A549 (cell line): ENCODE data around the gene IRF1. TPM values are rescaled to one million over a fixed set of nuclear protein-coding genes. Genes with fewer than 3 reads are reported as not detected.

Experiments used
- ATAC-seq, 2 experiments: fragments of 200-7000 bp in 1 of 2; fragments of >200 bp in 1 of 2; cut with Nextera tagmentation in 1 of 2; cut with Tn5 transposase in 1 of 2; 3 replicates each; pipeline versions ENCODE4 v1.8.0 to v1.9.1; 2018 to 2020; ENCODE audit warnings: mild to moderate bottlenecking in 1 of 2, moderate library complexity in 1 of 2
- CTCF ChIA-PET: fragments of 300-600 bp; sonication (Branson Sonifier 250); formaldehyde crosslinking; extraction: SDS; loops from one replicate; lab custom pipeline; 2021; ENCODE audit warnings: antibody characterized with exemption, inconsistent platforms; lab: Yijun Ruan, JAX
- POLR2A ChIA-PET: fragments of 350-600 bp; formaldehyde crosslinking; extraction: SDS; loops from one replicate; lab custom pipeline; 2021; ENCODE audit warnings: antibody characterized with exemption, inconsistent platforms; lab: Yijun Ruan, JAX
- DNase-seq, 2 experiments: peaks; one replicate each; pipeline versions ENCODE4 v3.0.0 to v3.0.0-alpha.2; 2011 to 2016; ENCODE audit warnings: low read depth in 1 of 2, low spot score in 1 of 2
- FAIRE-seq: peaks from 2 replicates; lab custom pipeline; 2011; peaks lifted over from hg19 to GRCh38; lab: Jason Lieb, UNC
- H3K27ac ChIP-seq, 2 experiments: fragments of >200 bp; sonication (Bioruptor Twin); formaldehyde crosslinking; 3 replicates each; pipeline ENCODE4 v1.5.1; 2016 to 2017
- H3K4me1 ChIP-seq: fragments of >200 bp; sonication (Bioruptor Twin); formaldehyde crosslinking; 3 replicates; pipeline ENCODE4 v1.6.1; 2016
- H3K4me2 ChIP-seq: fragments of >200 bp; sonication (Bioruptor Twin); formaldehyde crosslinking; 3 replicates; pipeline ENCODE4 v1.6.1; 2016
- H3K4me3 ChIP-seq: fragments of >200 bp; sonication (Bioruptor Twin); formaldehyde crosslinking; 3 replicates; pipeline ENCODE4 v1.5.1; 2016
- H3K9me3 ChIP-seq: fragments of >200 bp; sonication (Bioruptor Twin); formaldehyde crosslinking; 3 replicates; pipeline ENCODE4 v1.6.1; 2016
- BHLHE40 ChIP-seq: IDR thresholded peaks from 2 replicates; pipeline ENCODE4 v1.6.1; 2012; ENCODE audit warnings: low read depth, low read length, inconsistent platforms
- CEBPB ChIP-seq, 2 experiments: fragments of >200 bp in 1 of 2; sonication (Bioruptor Twin) in 1 of 2; formaldehyde crosslinking in 1 of 2; IDR thresholded peaks; 2 replicates each; pipeline ENCODE4 v1.6.1; 2012 to 2016
- CHD2 ChIP-seq: fragments of 150-350 bp; IDR thresholded peaks from 2 replicates; pipeline ENCODE4 v1.6.1; 2014; ENCODE audit warnings: low read length; ENCODE audit not compliant: partially characterized antibody
- CHD4 ChIP-seq: fragments of 200-600 bp; sonication (generic); IDR thresholded peaks from 2 replicates; pipeline ENCODE4 v1.6.1; 2016; ENCODE audit warnings: antibody characterized with exemption, mild to moderate bottlenecking, borderline replicate concordance
- FOXS1 ChIP-seq: fragments of 250-450 bp; sonication (Bioruptor Pico); IDR thresholded peaks from 2 replicates; pipeline ENCODE4 v1.5.0; 2020; ENCODE audit warnings: mild to moderate bottlenecking, moderate library complexity
- GATA3 ChIP-seq: IDR thresholded peaks from 2 replicates; pipeline ENCODE4 v1.6.1; 2012; ENCODE audit warnings: borderline replicate concordance
- KDM1A ChIP-seq: fragments of 200-600 bp; sonication (generic); IDR thresholded peaks from 2 replicates; pipeline ENCODE4 v1.6.1; 2016; ENCODE audit warnings: low read depth, mild to moderate bottlenecking
- MYC ChIP-seq: IDR thresholded peaks from 2 replicates; pipeline ENCODE4 v1.6.1; 2012; ENCODE audit warnings: mild to moderate bottlenecking, inconsistent platforms, low read length, improper control_type of control experiment, borderline replicate concordance
- NPAS2 ChIP-seq: fragments of 250-450 bp; sonication (Bioruptor Pico); IDR thresholded peaks from 2 replicates; pipeline ENCODE4 v1.8.0; 2022; ENCODE audit warnings: mild to moderate bottlenecking, moderate library complexity, borderline replicate concordance
- NR3C1 ChIP-seq: fragments of >200 bp; sonication (Bioruptor Twin); formaldehyde crosslinking; IDR thresholded peaks from 3 replicates; pipeline ENCODE4 v1.6.1; 2017
- PHF8 ChIP-seq: fragments of 200-600 bp; sonication (generic); IDR thresholded peaks from 2 replicates; pipeline ENCODE4 v1.6.1; 2016; ENCODE audit warnings: low read depth, mild to moderate bottlenecking, antibody characterized with exemption, moderate library complexity, borderline replicate concordance
- POLR2AphosphoS2 ChIP-seq: conservative IDR thresholded peaks from 2 replicates; pipeline ENCODE4 v1.6.1; 2012; ENCODE audit warnings: low read length, improper control_type of control experiment, inconsistent platforms
- RNF2 ChIP-seq: fragments of 200-600 bp; sonication (generic); IDR thresholded peaks from 2 replicates; pipeline ENCODE4 v1.6.1; 2016; ENCODE audit warnings: low read depth, mild to moderate bottlenecking, antibody characterized with exemption, moderate library complexity, borderline replicate concordance
- SREBF2 ChIP-seq: fragments of 450-650 bp; IDR thresholded peaks from 2 replicates; pipeline ENCODE4 v1.6.1; 2014; ENCODE audit warnings: mild to moderate bottlenecking, moderate library complexity
- TP53 ChIP-seq: fragments of 250-450 bp; sonication (Bioruptor Pico); IDR thresholded peaks from 2 replicates; pipeline ENCODE4 v1.5.0; 2021; ENCODE audit warnings: mild to moderate bottlenecking, moderate library complexity
- ZC3H11A ChIP-seq: fragments of 450-650 bp; IDR thresholded peaks from 2 replicates; pipeline ENCODE4 v1.6.1; 2014; ENCODE audit warnings: antibody characterized with exemption, mild to moderate bottlenecking
- ZFP36 ChIP-seq: fragments of 450-650 bp; IDR thresholded peaks from 2 replicates; pipeline ENCODE4 v1.6.1; 2014; ENCODE audit warnings: borderline replicate concordance; ENCODE audit not compliant: partially characterized antibody
- WGBS: methylation state at CpG from one replicate; pipeline ENCODE4 v1.1.6; 2017; ENCODE audit errors: missing lambda C conversion rate; 5-methylcytosine and 5-hydroxymethylcytosine counted together
- polyA plus RNA-seq, 4 experiments: library from polyadenylated mRNA; depleted of rRNA in 3 of 4; stranded (reverse); fragments of >200 nt; fragmentation: RNase III in 1 of 4; extraction: RNeasy Plus Mini Kit Qiagen cat#74134 plus additional on column Dnase treatment in 1 of 4; gene quantifications; 2 replicates in 3 of 4; 3 replicates in 1 of 4; pipeline ENCODE4 v1.2.3, GENCODE V29; 2011 to 2017
- TF ChIP-seq, protein P1 (sequence below): fragments of >200 bp; sonication (Bioruptor Twin); formaldehyde crosslinking; IDR thresholded peaks from 2 replicates; pipeline ENCODE4 v1.6.1; 2016
- TF ChIP-seq, protein P2 (sequence below): fragments of 200-600 bp; sonication (generic); IDR thresholded peaks from 2 replicates; pipeline ENCODE4 v1.6.1; 2016; ENCODE audit warnings: antibody characterized with exemption, mild to moderate bottlenecking, moderate library complexity
- TF ChIP-seq, protein P3 (sequence below): fragments of >200 bp; sonication (Bioruptor Twin); formaldehyde crosslinking; IDR thresholded peaks from 3 replicates; pipeline ENCODE4 v1.6.1; 2016
- TF ChIP-seq, protein P4 (sequence below): IDR thresholded peaks from 2 replicates; pipeline ENCODE4 v1.6.1; 2012; ENCODE audit warnings: low read depth, borderline replicate concordance
- TF ChIP-seq, protein P5 (sequence below): fragments of 250-450 bp; sonication (Bioruptor Pico); IDR thresholded peaks from 2 replicates; pipeline ENCODE4 v1.5.0; 2021; ENCODE audit warnings: mild to moderate bottlenecking, moderate library complexity, borderline replicate concordance

Gene IRF1
- polyA plus RNA-seq, 2 of the 4 experiments (the other 2 are of a cell fraction): 10.9 to 13.3 TPM

DNA sequence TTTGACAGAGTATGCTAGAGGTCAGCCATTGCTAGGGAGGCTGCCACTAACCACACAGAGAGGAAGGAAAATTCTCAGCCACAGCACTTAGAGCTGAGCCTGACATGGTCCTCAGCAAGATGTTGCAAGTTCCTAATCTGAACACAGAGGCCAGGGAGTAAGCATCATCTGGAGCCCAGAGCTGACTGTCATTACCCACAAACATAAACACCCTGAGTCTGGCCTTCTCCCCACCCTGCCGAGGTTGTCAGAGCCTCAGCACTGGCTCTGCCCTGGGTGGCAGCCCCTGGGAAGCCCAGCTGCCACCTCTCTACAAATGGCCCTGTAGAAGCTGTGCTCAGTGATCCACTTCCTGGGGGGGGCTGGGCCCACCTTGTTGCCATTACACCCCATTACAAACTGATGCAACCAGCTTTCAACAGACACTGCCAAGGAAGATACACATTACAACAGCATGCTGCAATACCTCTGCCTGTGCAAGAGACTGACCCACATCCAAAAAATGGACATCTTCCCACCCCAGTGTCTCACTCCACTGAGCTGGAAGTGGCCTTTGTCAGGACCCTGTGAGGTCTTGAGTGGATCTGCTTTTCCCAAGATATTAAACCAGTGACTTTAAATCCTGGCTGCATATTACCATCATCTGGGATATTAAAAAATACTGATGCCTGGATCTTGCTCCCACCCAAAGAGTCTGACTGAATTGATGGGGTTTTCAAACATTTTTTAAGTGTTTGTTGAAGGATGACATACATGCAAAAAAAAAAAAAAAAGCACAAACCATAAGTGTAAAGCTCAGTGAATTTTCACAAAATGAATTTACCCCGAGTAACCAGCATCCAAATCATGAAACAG lies 33.0 kb downstream of the IRF1 start:
- Histone ChIP-seq H3K9me3 (no peaks in the 10 kb centered on the region), H3K27ac (peak overlapping the region; percentile 66 to 67; a peak in 4 of 6 replicates), H3K4me2 (peak overlapping the region; percentile 15; the same call in 1 of the 3 replicates), H3K4me3 (no peak overlapping the region), H3K4me1 (peaks cover 31% of the 10 kb centered on the region)
- ATAC-seq (peak in 1 of 2 experiments; percentile 41; a peak in 1 of 6 replicates), FAIRE-seq (no peak), DNase-seq (no peak)
- ChIA-PET CTCF (interaction anchor here (0.6 to 1.7 kb wide), 12 partner anchors 9 to 242 kb away, joined by 3 to 6 read pairs (median 4); no protein-coding TSS in a partner anchor), POLR2A (interaction anchor here (1.5 kb wide), 1 partner anchor 33 kb away, joined by 8 read pairs; the partner anchor contains the start of gene IRF1)
- 56% methylated on average over 2 of the region's 2 CpGs for WGBS
- TF ChIP-seq CEBPB (IDR thresholded peaks at IDR 0.05) (peak in 1 of 2 experiments; percentile 41; a peak in 1 of 4 replicates), TP53 (CRISPR knock-in tag) (no peak), KDM1A (no peak)
- TF ChIP-seq, protein P1, sequence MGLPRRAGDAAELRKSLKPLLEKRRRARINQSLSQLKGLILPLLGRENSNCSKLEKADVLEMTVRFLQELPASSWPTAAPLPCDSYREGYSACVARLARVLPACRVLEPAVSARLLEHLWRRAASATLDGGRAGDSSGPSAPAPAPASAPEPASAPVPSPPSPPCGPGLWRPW: 0 out of 2 replicates have a peak, but pooled peaks have one; percentile 24

DNA sequence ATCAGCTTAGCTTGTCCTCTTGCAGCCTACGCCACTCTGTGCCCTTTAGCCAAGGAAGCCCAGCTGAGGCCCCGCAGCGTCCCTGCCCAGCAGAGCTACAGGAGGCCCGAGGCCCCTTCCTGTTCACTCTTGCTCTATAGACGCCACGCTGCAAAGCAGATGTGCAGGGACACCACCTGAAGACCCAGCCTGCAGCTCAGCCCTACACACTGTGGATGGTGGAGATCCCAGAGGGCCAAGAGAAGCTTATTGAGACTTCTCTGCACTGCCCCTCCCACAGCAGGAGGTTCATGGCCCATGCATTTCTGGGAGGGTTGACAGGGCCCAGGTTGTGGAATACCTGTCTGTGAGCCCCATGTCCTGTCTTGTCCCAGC lies 33.6 kb downstream of the IRF1 start:
- FAIRE-seq (no peak), DNase-seq (no peak), ATAC-seq (no peak)
- Histone ChIP-seq H3K27ac (peak overlapping the region; percentile 66 to 67; a peak in 4 of 6 replicates), H3K4me2 (no peak overlapping the region), H3K4me3 (no peak overlapping the region), H3K4me1 (peaks cover 31% of the 10 kb centered on the region), H3K9me3 (no peaks in the 10 kb centered on the region)
- CTCF ChIA-PET: interaction anchor here (1.0 to 2.0 kb wide), 6 partner anchors 10 to 70 kb away, joined by 3 to 8 read pairs (median 3); no protein-coding TSS in a partner anchor
- no peak for TF ChIP-seq ZFP36
- TF ChIP-seq KDM1A: no peak
- TF ChIP-seq ZC3H11A: no peak
- TF ChIP-seq, protein P2, sequence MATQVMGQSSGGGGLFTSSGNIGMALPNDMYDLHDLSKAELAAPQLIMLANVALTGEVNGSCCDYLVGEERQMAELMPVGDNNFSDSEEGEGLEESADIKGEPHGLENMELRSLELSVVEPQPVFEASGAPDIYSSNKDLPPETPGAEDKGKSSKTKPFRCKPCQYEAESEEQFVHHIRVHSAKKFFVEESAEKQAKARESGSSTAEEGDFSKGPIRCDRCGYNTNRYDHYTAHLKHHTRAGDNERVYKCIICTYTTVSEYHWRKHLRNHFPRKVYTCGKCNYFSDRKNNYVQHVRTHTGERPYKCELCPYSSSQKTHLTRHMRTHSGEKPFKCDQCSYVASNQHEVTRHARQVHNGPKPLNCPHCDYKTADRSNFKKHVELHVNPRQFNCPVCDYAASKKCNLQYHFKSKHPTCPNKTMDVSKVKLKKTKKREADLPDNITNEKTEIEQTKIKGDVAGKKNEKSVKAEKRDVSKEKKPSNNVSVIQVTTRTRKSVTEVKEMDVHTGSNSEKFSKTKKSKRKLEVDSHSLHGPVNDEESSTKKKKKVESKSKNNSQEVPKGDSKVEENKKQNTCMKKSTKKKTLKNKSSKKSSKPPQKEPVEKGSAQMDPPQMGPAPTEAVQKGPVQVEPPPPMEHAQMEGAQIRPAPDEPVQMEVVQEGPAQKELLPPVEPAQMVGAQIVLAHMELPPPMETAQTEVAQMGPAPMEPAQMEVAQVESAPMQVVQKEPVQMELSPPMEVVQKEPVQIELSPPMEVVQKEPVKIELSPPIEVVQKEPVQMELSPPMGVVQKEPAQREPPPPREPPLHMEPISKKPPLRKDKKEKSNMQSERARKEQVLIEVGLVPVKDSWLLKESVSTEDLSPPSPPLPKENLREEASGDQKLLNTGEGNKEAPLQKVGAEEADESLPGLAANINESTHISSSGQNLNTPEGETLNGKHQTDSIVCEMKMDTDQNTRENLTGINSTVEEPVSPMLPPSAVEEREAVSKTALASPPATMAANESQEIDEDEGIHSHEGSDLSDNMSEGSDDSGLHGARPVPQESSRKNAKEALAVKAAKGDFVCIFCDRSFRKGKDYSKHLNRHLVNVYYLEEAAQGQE: no peak
- no peak for TF ChIP-seq RNF2
- 94% methylated on average over 6 of the region's 6 CpGs for WGBS
- POLR2A ChIA-PET: interaction anchor here (1.5 kb wide), 1 partner anchor 34 kb away, joined by 8 read pairs; the partner anchor contains the start of gene IRF1

DNA sequence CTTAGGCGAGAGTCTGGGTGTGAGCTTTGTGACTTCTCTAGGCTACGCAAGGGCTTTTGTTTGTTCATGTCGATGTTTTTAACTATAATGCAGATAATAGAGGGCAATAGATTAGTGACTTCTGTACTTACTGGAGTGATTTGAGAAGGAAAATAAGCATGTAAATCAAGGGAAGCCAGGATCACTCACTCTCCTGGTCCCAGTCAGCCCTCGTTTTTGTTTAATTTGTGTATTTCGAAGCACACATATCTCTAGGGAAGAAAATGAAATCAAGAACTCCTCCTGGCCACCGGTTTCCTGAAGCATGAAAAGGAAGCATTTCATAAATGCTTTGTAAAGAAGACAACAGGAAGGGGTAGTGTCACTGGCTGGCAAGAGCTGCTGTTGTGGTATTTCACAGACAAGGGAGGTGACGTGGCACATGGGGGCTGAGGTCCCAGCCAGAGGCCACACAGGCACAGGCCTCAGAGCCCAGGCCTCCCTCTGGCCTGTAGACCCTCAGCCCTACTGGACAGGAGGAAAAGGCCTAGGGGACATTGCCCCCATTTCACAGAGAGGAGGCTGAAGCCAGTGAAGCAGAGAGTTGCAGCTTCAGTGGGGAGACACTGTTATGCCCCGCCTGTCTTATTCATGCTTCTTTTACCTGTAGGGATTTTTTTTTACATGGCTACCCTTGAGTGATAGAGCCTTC lies 34.1 kb downstream of the IRF1 start:
- DNase-seq: no peak
- Histone ChIP-seq H3K9me3 (no peaks in the 10 kb centered on the region), H3K27ac (peak overlapping the region; percentile 5 to 66; a peak in 3 of 6 replicates), H3K4me1 (peaks cover 31% of the 10 kb centered on the region), H3K4me2 (no peak overlapping the region), H3K4me3 (no peak overlapping the region)
- CTCF ChIA-PET: interaction anchor here (1.0 to 2.8 kb wide), 9 partner anchors 10 to 71 kb away, joined by 3 to 9 read pairs (median 3); no protein-coding TSS in a partner anchor
- FAIRE-seq: no peak
- ATAC-seq: no peak
- POLR2A ChIA-PET: interaction anchor here (0.6 to 1.5 kb wide), 3 partner anchors 9 to 34 kb away, joined by 3 to 8 read pairs (median 5); partner anchors contain the start of gene IRF1
- WGBS: 83% methylated on average over 8 of the region's 8 CpGs
- TF ChIP-seq BHLHE40: no peak
- no peak for TF ChIP-seq GATA3
- TF ChIP-seq NPAS2: no peak
- no peak for TF ChIP-seq MYC
- no peak for TF ChIP-seq SREBF2
- TF ChIP-seq NR3C1: no peak
- TF ChIP-seq POLR2AphosphoS2: no peak
- TF ChIP-seq, protein P3, sequence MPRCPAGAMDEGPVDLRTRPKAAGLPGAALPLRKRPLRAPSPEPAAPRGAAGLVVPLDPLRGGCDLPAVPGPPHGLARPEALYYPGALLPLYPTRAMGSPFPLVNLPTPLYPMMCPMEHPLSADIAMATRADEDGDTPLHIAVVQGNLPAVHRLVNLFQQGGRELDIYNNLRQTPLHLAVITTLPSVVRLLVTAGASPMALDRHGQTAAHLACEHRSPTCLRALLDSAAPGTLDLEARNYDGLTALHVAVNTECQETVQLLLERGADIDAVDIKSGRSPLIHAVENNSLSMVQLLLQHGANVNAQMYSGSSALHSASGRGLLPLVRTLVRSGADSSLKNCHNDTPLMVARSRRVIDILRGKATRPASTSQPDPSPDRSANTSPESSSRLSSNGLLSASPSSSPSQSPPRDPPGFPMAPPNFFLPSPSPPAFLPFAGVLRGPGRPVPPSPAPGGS: no peak
- TF ChIP-seq, protein P4, sequence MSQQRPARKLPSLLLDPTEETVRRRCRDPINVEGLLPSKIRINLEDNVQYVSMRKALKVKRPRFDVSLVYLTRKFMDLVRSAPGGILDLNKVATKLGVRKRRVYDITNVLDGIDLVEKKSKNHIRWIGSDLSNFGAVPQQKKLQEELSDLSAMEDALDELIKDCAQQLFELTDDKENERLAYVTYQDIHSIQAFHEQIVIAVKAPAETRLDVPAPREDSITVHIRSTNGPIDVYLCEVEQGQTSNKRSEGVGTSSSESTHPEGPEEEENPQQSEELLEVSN: no peak
- TF ChIP-seq FOXS1 (CRISPR knock-in tag): no peak
- no peak for TF ChIP-seq CHD2
- TF ChIP-seq PHF8: no peak
- TF ChIP-seq, protein P5, sequence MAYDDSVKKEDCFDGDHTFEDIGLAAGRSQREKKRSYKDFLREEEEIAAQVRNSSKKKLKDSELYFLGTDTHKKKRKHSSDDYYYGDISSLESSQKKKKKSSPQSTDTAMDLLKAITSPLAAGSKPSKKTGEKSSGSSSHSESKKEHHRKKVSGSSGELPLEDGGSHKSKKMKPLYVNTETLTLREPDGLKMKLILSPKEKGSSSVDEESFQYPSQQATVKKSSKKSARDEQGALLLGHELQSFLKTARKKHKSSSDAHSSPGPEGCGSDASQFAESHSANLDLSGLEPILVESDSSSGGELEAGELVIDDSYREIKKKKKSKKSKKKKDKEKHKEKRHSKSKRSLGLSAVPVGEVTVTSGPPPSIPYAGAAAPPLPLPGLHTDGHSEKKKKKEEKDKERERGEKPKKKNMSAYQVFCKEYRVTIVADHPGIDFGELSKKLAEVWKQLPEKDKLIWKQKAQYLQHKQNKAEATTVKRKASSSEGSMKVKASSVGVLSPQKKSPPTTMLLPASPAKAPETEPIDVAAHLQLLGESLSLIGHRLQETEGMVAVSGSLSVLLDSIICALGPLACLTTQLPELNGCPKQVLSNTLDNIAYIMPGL (CRISPR knock-in tag): no peak
- TF ChIP-seq CHD4: no peak
